ENCODE measurements around the gene STK38. TPM values are rescaled to one million over a fixed set of nuclear protein-coding genes. Genes with fewer than 3 reads are reported as not detected.
A peak's percentile ranks its signal among the peaks of the same experiment; 100 is the strongest.

The STK38 gene
- total RNA-seq, 1 experiment from 2014 or later = 13.3 TPM

GRCh38 chr6:36533321-36533720 lies 14.0 kb downstream of the STK38 start (continued):
- no peak for TF ChIP-seq ZSCAN18 (CRISPR knock-in tag; IDR thresholded peaks at IDR 0.05)
- no peak for TF ChIP-seq TEAD1 (CRISPR knock-in tag; IDR thresholded peaks at IDR 0.05)
- TF ChIP-seq TCF7 (CRISPR knock-in tag; IDR thresholded peaks at IDR 0.05; ENCODE audit: low read depth) = no peak

GRCh38 chr6:36526066-36526465 lies 21.2 kb downstream of the STK38 start:
- Mint-ChIP-seq H3K4me1 (no peaks in the 10 kb centered on the region), H3K9me3 (no peaks in the 10 kb centered on the region), H3K36me3 (peaks cover 29% of the 10 kb centered on the region), H3K27me3 (ENCODE audit: low read depth) (no peaks in the 10 kb centered on the region), H3K4me3 (no peak overlapping the region), H3K27ac (peak overlapping the region; percentile 74)
- TF ChIP-seq ZNF425 (CRISPR knock-in tag; conservative IDR thresholded peaks at IDR 0.05) (no peak), ATF6 (CRISPR knock-in tag; IDR thresholded peaks at IDR 0.05) (no peak), ZNF121 (CRISPR knock-in tag; IDR thresholded peaks at IDR 0.05) (no peak)
- no peak for DNase-seq (ENCODE audit: low spot score)
- POLR2A ChIA-PET = no interaction called here
- ATAC-seq = no peak
- CTCF ChIA-PET = interaction anchor here (0.7 kb wide), 1 partner anchor 97 kb away, joined by 4 read pairs; no protein-coding TSS in a partner anchor

- H3K4me3 Mint-ChIP-seq = no peak overlapping the region
- DNase-seq (ENCODE audit: low spot score) (no peak), ATAC-seq (no peak)
- no peak overlapping the region for H3K27ac Mint-ChIP-seq
- CTCF ChIA-PET = no interaction called here
- no peaks in the 10 kb centered on the region for H3K4me1 Mint-ChIP-seq
- TF ChIP-seq E2F5 (CRISPR knock-in tag; IDR thresholded peaks at IDR 0.05) (no peak), ZNF232 (CRISPR knock-in tag; IDR thresholded peaks at IDR 0.05) (no peak), ZNF416 (CRISPR knock-in tag; IDR thresholded peaks at IDR 0.05) (no peak), ZNF263 (CRISPR knock-in tag; IDR thresholded peaks at IDR 0.05; ENCODE audit: low read depth) (no peak), ATF3 (CRISPR knock-in tag; conservative IDR thresholded peaks at IDR 0.05) (no peak), JUN (CRISPR knock-in tag; IDR thresholded peaks at IDR 0.05) (no peak), GTF2I (CRISPR knock-in tag; conservative IDR thresholded peaks at IDR 0.05) (no peak), FOXP1 (CRISPR knock-in tag; IDR thresholded peaks at IDR 0.05; ENCODE audit: borderline replicate concordance) (no peak), CTCF (IDR thresholded peaks at IDR 0.05) (no peak), ELF4 (CRISPR knock-in tag; IDR thresholded peaks at IDR 0.05; ENCODE audit: low read depth) (no peak)
- no peaks in the 10 kb centered on the region for H3K9me3 Mint-ChIP-seq
- POLR2A ChIA-PET = no interaction called here
- peaks cover 34% of the 10 kb centered on the region for H3K36me3 Mint-ChIP-seq
- H3K27me3 Mint-ChIP-seq (ENCODE audit: low read depth) = no peaks in the 10 kb centered on the region
These were observed 21.9 kb downstream of the STK38 start for GRCh38 chr6:36525346-36525745.
